ENCODE data around the gene CAMK4.

The CAMK4 gene

DNA sequence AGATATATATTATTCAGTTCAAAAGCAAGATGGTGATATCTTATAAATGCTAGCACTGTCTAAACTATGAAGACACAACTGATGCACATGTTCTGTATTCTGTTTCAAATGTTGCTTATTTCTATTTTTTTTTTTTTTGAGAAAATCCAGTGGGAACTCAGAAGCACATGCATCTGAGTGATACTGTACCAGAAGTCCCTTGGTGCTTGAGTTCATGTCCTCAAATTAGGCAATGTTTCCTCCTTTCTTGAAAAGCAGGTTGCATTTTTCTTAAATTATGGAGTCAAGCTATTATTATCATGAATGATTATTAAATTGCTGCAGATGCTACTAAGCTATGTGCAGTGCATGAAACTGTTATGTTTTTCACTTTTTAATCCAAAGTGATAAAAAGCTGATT is 70.4 kb downstream of the CAMK4 start:
- no peaks in the 10 kb centered on the region for H3K4me1 ChIP-seq (ENCODE audit: low read length)
- H3K36me3 ChIP-seq (replicated peaks; ENCODE audit: low read depth, low read length), result peaks cover 31% of the 10 kb centered on the region
- H3K9ac ChIP-seq (ENCODE audit: low read length), result no peak overlapping the region
- H3K27me3 ChIP-seq (ENCODE audit: low read depth, low read length), result no peaks in the 10 kb centered on the region
- peaks cover 78% of the 10 kb centered on the region for H3K79me2 ChIP-seq (ENCODE audit: low read length)
- TF ChIP-seq, protein P1, sequence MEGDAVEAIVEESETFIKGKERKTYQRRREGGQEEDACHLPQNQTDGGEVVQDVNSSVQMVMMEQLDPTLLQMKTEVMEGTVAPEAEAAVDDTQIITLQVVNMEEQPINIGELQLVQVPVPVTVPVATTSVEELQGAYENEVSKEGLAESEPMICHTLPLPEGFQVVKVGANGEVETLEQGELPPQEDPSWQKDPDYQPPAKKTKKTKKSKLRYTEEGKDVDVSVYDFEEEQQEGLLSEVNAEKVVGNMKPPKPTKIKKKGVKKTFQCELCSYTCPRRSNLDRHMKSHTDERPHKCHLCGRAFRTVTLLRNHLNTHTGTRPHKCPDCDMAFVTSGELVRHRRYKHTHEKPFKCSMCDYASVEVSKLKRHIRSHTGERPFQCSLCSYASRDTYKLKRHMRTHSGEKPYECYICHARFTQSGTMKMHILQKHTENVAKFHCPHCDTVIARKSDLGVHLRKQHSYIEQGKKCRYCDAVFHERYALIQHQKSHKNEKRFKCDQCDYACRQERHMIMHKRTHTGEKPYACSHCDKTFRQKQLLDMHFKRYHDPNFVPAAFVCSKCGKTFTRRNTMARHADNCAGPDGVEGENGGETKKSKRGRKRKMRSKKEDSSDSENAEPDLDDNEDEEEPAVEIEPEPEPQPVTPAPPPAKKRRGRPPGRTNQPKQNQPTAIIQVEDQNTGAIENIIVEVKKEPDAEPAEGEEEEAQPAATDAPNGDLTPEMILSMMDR (IDR thresholded peaks at IDR 0.05; ENCODE audit: low read depth, low read length), result no peak
- no peak for TF ChIP-seq EZH2phosphoT487 (IDR thresholded peaks at IDR 0.05; ENCODE audit: low read depth)
- H2AFZ ChIP-seq (ENCODE audit: low read depth, low read length), result no peak overlapping the region
- H3K9me3 ChIP-seq (ENCODE audit: insufficient read depth, low read length), result peaks cover 9% of the 10 kb centered on the region; the same call in 1 of the 2 replicates
- no peak overlapping the region for H3K4me2 ChIP-seq (ENCODE audit: low read length)
- H4K20me1 ChIP-seq (ENCODE audit: insufficient read depth, low read length), result peaks cover 38% of the 10 kb centered on the region
- H3K4me3 ChIP-seq (ENCODE audit: low read length), result no peak overlapping the region
- no peak overlapping the region for H3K27ac ChIP-seq (ENCODE audit: low read length)

DNA sequence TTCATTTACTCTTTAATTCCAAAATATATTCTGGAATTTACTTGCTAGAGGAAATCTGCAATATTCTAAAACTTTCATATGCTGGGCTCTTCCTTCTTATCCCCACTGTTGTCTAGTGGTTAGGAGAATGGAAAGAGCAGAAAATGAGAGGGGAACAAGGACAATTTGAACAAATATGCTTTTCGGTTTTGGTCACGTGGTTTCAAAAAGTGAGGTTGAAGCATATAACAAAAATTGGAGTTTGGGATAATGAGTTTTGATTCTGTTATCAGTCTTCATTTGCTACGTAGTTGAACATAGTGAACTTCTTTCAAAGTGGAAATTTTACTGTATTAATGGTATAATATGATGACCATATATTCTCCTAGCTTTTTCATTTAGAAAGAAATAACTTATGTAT is 71.5 kb downstream of the CAMK4 start:
- TF ChIP-seq, protein P1 (IDR thresholded peaks at IDR 0.05; ENCODE audit: low read depth, low read length), result no peak
- no peak for TF ChIP-seq EZH2phosphoT487 (IDR thresholded peaks at IDR 0.05; ENCODE audit: low read depth)
- H3K4me2 ChIP-seq (ENCODE audit: low read length), result no peak overlapping the region
- H3K36me3 ChIP-seq (replicated peaks; ENCODE audit: low read depth, low read length), result peaks cover 39% of the 10 kb centered on the region
- H3K79me2 ChIP-seq (ENCODE audit: low read length), result peaks cover 78% of the 10 kb centered on the region
- no peaks in the 10 kb centered on the region for H3K4me1 ChIP-seq (ENCODE audit: low read length)
- no peak overlapping the region for H3K9ac ChIP-seq (ENCODE audit: low read length)
- no peak overlapping the region for H2AFZ ChIP-seq (ENCODE audit: low read depth, low read length)
- no peaks in the 10 kb centered on the region for H3K27me3 ChIP-seq (ENCODE audit: low read depth, low read length)
- no peak overlapping the region for H3K27ac ChIP-seq (ENCODE audit: low read length)
- H3K9me3 ChIP-seq (ENCODE audit: insufficient read depth, low read length), result peaks cover 14% of the 10 kb centered on the region; the same call in 1 of the 2 replicates
- peaks cover 27% of the 10 kb centered on the region for H4K20me1 ChIP-seq (ENCODE audit: insufficient read depth, low read length)
- no peak overlapping the region for H3K4me3 ChIP-seq (ENCODE audit: low read length)

DNA sequence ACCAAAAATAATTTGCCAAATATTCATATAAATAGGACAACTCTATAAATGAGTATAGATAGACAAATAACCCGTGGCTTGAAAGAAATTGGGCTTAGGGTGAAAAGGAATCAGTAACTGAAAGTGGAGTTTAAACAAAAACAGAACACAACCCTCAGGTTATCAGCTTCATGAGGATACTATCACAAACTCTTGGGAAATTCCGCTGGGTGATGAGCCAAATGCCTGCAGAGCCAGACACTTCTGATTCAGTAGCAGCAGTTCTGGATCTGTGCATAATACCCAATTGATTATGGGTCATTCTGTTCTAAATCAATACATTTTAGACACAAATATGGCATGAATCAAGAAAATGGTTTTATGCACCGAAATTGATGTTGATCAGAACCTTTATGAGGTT is 72.4 kb downstream of the CAMK4 start:
- no peak overlapping the region for H3K4me3 ChIP-seq (ENCODE audit: low read length)
- no peak overlapping the region for H2AFZ ChIP-seq (ENCODE audit: low read depth, low read length)
- H3K79me2 ChIP-seq (ENCODE audit: low read length), result peaks cover 75% of the 10 kb centered on the region
- H3K36me3 ChIP-seq (replicated peaks; ENCODE audit: low read depth, low read length), result peaks cover 48% of the 10 kb centered on the region
- H3K4me1 ChIP-seq (ENCODE audit: low read length), result no peaks in the 10 kb centered on the region
- H3K9ac ChIP-seq (ENCODE audit: low read length), result no peak overlapping the region
- TF ChIP-seq EZH2phosphoT487 (IDR thresholded peaks at IDR 0.05; ENCODE audit: low read depth), result no peak
- TF ChIP-seq, protein P1 (IDR thresholded peaks at IDR 0.05; ENCODE audit: low read depth, low read length), result no peak
- peaks cover 21% of the 10 kb centered on the region for H4K20me1 ChIP-seq (ENCODE audit: insufficient read depth, low read length)
- H3K27ac ChIP-seq (ENCODE audit: low read length), result no peak overlapping the region
- no peak overlapping the region for H3K4me2 ChIP-seq (ENCODE audit: low read length)
- peaks cover 16% of the 10 kb centered on the region; the same call in 1 of the 2 replicates for H3K9me3 ChIP-seq (ENCODE audit: insufficient read depth, low read length)
- no peaks in the 10 kb centered on the region for H3K27me3 ChIP-seq (ENCODE audit: low read depth, low read length)

DNA sequence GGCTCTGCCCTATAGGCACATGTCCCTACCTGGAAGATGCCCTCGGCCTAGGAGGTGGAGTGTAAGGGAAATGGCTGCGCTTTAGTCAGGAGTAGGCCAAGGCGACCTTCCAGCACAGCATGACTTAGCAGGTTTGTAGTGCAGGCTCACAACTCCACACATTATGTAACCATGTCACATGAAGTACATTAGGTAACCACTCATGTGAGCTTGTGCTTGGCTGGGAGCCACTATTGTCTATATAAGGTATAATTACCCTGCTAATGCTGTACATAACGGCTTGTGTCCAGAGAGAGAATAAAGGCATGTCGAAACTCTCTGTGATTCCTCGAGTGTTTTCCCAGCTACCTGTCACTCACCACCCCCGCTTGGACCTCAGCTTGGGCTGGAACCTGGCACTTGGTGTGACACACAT is 74.9 kb downstream of the CAMK4 start:
- 0 out of 2 replicates have a peak, but pooled peaks cover 15% of the 10 kb centered on the region for H4K20me1 ChIP-seq (ENCODE audit: insufficient read depth, low read length)
- H3K4me2 ChIP-seq (ENCODE audit: low read length), result no peak overlapping the region
- H3K36me3 ChIP-seq (replicated peaks; ENCODE audit: low read depth, low read length), result peaks cover 49% of the 10 kb centered on the region
- H2AFZ ChIP-seq (ENCODE audit: low read depth, low read length), result no peak overlapping the region
- H3K9ac ChIP-seq (ENCODE audit: low read length), result no peak overlapping the region
- H3K9me3 ChIP-seq (ENCODE audit: insufficient read depth, low read length), result peaks cover 16% of the 10 kb centered on the region; the same call in 1 of the 2 replicates
- no peaks in the 10 kb centered on the region for H3K4me1 ChIP-seq (ENCODE audit: low read length)
- no peak for TF ChIP-seq EZH2phosphoT487 (IDR thresholded peaks at IDR 0.05; ENCODE audit: low read depth)
- TF ChIP-seq, protein P1 (IDR thresholded peaks at IDR 0.05; ENCODE audit: low read depth, low read length), result no peak
- no peak overlapping the region for H3K27ac ChIP-seq (ENCODE audit: low read length)
- no peaks in the 10 kb centered on the region for H3K27me3 ChIP-seq (ENCODE audit: low read depth, low read length)
- H3K79me2 ChIP-seq (ENCODE audit: low read length), result peaks cover 63% of the 10 kb centered on the region
- H3K4me3 ChIP-seq (ENCODE audit: low read length), result no peak overlapping the region

Data from OCI-LY3 (cell line).